Stimulated activated CD4-positive, alpha-beta T cell treated with anti-CD3 and anti-CD28 coated beads, Interleukin-2, amount 100 ng/mL, for 48 hours (primary cell): ENCODE results near the gene KRT7.
"Not testable (repeated sequence)": the region's sequence is repeated elsewhere in the genome, so short reads cannot be mapped to it uniquely, and the experiment has no call there.

ENCODE experiments used
- DNase-seq, 2 donors: peaks; one replicate each; pipeline ENCODE4 v3.0.0-alpha.2; 2020

KRT7 gene

GRCh38 chr12:52280796-52281560 lies 47.9 kb downstream of the KRT7 start:
- DNase-seq: no peak

GRCh38 chr12:52284562-52285171 lies 51.6 kb downstream of the KRT7 start:
- no peak for DNase-seq

DNA sequence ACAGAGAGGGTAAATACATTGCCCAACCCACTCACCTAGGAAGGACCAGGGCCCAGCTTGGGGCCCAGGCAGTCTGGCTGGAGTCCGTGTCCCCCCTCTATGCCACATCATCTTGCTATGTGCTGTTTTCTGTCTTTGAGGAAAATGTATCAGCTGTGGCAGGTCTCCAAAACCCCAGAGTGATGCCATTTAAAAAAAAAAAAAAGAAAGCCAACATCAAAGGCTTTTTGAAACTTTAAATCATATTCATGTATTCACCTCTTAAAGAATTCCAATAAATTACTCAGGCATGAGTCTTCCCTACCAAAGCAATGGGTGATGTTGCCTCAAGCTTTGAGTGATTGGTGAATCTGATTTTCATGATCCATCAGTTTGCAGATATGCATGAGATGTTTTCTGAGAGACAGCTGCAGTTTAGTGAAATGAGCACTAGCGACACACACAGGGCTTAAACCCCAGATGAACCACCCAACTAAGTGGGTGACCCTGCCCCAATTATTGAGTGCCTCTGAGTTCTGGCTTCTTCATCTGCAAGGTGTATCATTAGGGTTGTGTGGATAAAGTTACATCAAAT lies 52.2 kb downstream of the KRT7 start:
- DNase-seq: no peak

DNA sequence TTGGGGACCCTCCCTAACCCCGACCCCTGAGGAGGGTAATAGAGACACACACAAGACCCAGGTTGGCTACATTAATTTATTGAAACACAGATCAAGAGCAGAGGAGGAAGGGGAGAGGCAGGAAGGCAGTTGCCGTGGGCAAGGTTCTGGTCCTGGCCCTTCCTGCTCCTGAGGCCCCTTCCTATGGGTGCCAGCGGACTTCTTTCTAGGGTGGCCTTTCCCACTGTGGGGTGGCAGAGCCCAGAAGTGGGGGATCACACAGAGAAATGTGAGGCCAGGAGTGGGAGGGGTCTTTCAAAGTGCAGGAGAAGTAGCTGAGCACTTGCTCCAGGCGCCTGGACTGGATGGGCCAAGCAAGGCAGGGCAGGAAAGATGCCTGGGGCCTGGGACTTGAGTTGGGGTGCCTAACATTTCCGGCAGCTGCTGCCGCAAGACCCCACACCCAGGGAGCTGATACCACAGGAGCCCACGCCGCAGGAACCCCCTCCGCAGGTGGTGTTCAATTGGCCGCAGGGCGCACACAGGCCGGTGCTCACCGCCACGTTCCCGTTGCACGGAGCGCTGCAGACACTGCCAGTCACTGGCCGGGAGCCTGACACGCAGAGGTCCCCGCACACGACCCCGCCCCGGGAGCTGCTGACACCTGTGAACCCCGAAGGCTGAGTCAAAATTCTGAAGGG lies 52.9 kb downstream of the KRT7 start:
- no peak for DNase-seq

GRCh38 chr12:52286857-52287785 lies 54.1 kb downstream of the KRT7 start:
- DNase-seq: not testable (repeated sequence)

DNA sequence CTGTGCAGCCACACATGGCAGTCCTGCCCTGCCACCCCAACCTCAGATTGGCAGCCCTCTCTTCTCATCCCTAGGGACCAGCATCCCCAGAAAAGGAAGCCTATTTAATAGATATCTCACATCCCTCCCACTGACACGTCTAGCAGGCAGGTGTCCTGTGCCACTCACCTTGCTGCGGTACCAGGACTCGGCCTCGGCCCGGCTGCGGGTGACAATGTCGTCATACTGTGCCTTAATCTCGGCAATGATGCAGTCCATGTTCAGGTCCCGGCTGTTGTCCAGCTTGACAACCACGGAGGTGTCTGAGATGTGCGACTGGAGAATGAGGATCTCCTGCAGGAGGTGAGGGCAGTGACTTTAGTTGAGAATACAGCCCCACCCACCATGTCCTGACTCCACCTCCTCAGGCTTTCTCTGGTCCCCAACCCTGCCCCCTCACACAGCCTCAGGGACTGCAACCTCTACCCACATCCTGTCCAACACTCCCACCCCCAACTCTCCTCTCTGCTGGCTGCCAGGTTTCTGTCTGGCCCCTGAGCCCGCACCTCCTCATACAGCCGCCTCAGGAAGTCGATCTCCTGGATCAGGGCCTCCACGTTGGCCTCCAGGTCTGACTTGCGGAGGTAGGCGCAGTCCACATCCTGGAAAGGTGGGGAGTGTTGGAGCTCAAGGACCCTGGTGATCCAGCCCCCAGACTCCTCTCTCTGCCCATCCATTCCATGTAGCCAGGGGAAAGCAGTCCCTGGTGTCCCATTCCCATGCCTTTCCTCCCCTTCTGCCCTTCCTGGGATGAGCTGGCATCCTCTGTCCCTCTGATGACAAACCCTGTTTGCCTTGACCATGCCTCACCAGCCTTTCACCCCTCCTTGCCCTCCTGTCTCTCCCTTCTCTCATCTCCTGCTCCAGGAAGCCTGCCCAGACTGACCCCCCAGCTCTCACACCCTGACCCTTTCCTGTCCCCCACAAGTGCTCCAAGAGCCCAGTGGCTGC lies 55.1 kb downstream of the KRT7 start:
- not testable (repeated sequence) for DNase-seq

GRCh38 chr12:52290483-52291134 lies 57.6 kb downstream of the KRT7 start:
- DNase-seq: not testable (repeated sequence)

- DNase-seq: no peak
Measured at GRCh38 chr12:52291267-52291935, 58.4 kb downstream of the KRT7 start, which contains the start of gene KRT81. KRT81 (minus strand) TSS chr12:52291534; CDS start chr12:52291465, 69 bp downstream.

DNA sequence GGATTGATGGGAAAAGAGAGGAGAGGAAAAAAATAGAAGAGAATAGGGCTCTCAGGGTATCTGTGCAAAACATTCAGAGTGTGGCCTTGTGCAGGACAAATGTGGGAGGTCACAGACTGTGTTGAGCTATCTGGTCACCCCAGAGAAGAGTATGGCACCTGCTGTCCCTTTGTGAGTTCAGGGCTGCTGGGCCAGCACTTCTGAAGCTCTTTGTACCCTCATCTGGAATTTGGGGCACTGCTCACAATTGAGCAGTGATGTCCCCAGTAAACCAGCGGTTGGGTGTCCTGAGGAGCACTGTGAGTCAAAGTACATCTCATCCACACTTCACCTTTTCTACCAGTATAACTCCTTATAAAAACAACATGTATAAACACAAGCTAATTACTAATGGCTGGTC lies 60.9 kb downstream of the KRT7 start:
- no peak for DNase-seq

- DNase-seq: no peak
Measured at GRCh38 chr12:52294803-52295202, 61.8 kb downstream of the KRT7 start.

- no peak for DNase-seq
Measured at GRCh38 chr12:52295663-52296062, 62.6 kb downstream of the KRT7 start.

- no peak for DNase-seq
Measured at GRCh38 chr12:52296572-52297215, 63.7 kb downstream of the KRT7 start.
